ENCODE measurements around the gene GPR160. TPM values are rescaled to one million over a fixed set of nuclear protein-coding genes. Genes with fewer than 3 reads are reported as not detected.

The GPR160 gene
- total RNA-seq, 1 experiment from 2014 or later, result 16.1 TPM

- Mint-ChIP-seq H3K4me1 (ENCODE audit: low read depth, unreplicated experiment) (peaks cover 6% of the 10 kb centered on the region), H3K36me3 (ENCODE audit: insufficient read depth, unreplicated experiment) (no peaks in the 10 kb centered on the region), H3K27me3 (ENCODE audit: insufficient read depth, unreplicated experiment) (no peaks in the 10 kb centered on the region), H3K27ac (ENCODE audit: unreplicated experiment) (no peak overlapping the region), H3K9me3 (ENCODE audit: unreplicated experiment) (no peaks in the 10 kb centered on the region), H3K4me3 (ENCODE audit: unreplicated experiment) (no peak overlapping the region)
- intact Hi-C loops (cut with micrococcal nuclease; ENCODE audit: unreplicated experiment), result no loop called here
- ChIA-PET CTCF (no interaction called here), POLR2A (no interaction called here)
- DNase-seq, result no peak
- no peak for TF ChIP-seq CTCF (IDR thresholded peaks at IDR 0.05; ENCODE audit: insufficient read depth in 1 of 2, low read depth in 1 of 2, low read length in 1 of 2, severe bottlenecking in 1 of 2, unreplicated experiment in 1 of 2)
- BruUV-seq (replicated peaks), result no TSS peak
- Histone ChIP-seq H3K9me3 (no peaks in the 10 kb centered on the region), H3K4me1 (peaks cover 8% of the 10 kb centered on the region), H3K36me3 (ENCODE audit: control insufficient read depth, insufficient read depth, low read length) (no peaks in the 10 kb centered on the region), H3K27me3 (replicated peaks; ENCODE audit: control insufficient read depth, insufficient read depth, low read length) (no peaks in the 10 kb centered on the region), H3K4me3 (ENCODE audit: low read depth, low read length) (no peak overlapping the region)
Measured at GRCh38 chr3:170050753-170051152, 13.0 kb downstream of the GPR160 start.

GRCh38 chr3:170052398-170052797, 14.6 kb downstream of the GPR160 start:
- no TSS peak for BruUV-seq (replicated peaks)
- intact Hi-C loops (cut with micrococcal nuclease; ENCODE audit: unreplicated experiment), result no loop called here
- Mint-ChIP-seq H3K4me1 (ENCODE audit: low read depth, unreplicated experiment) (no peaks in the 10 kb centered on the region), H3K9me3 (ENCODE audit: unreplicated experiment) (no peaks in the 10 kb centered on the region), H3K4me3 (ENCODE audit: unreplicated experiment) (no peak overlapping the region), H3K27ac (ENCODE audit: unreplicated experiment) (no peak overlapping the region), H3K27me3 (ENCODE audit: insufficient read depth, unreplicated experiment) (no peaks in the 10 kb centered on the region), H3K36me3 (ENCODE audit: insufficient read depth, unreplicated experiment) (no peaks in the 10 kb centered on the region)
- Histone ChIP-seq H3K36me3 (ENCODE audit: control insufficient read depth, insufficient read depth, low read length) (no peaks in the 10 kb centered on the region), H3K27me3 (replicated peaks; ENCODE audit: control insufficient read depth, insufficient read depth, low read length) (no peaks in the 10 kb centered on the region), H3K4me3 (ENCODE audit: low read depth, low read length) (no peak overlapping the region), H3K4me1 (no peaks in the 10 kb centered on the region), H3K9me3 (no peaks in the 10 kb centered on the region)
- CTCF ChIA-PET, result no interaction called here
- DNase-seq, result no peak
- TF ChIP-seq CTCF (IDR thresholded peaks at IDR 0.05; ENCODE audit: insufficient read depth in 1 of 2, low read depth in 1 of 2, low read length in 1 of 2, severe bottlenecking in 1 of 2, unreplicated experiment in 1 of 2), result no peak
- POLR2A ChIA-PET, result no interaction called here

- peak; percentile 26 to 45 for TF ChIP-seq CTCF (IDR thresholded peaks at IDR 0.05; ENCODE audit: insufficient read depth in 1 of 2, low read depth in 1 of 2, low read length in 1 of 2, severe bottlenecking in 1 of 2, unreplicated experiment in 1 of 2)
- H3K4me1 Mint-ChIP-seq (ENCODE audit: low read depth, unreplicated experiment), result no peaks in the 10 kb centered on the region
- H3K36me3 Mint-ChIP-seq (ENCODE audit: insufficient read depth, unreplicated experiment), result no peaks in the 10 kb centered on the region
- POLR2A ChIA-PET, result no interaction called here
- H3K9me3 Mint-ChIP-seq (ENCODE audit: unreplicated experiment), result no peaks in the 10 kb centered on the region
- H3K27me3 Mint-ChIP-seq (ENCODE audit: insufficient read depth, unreplicated experiment), result no peaks in the 10 kb centered on the region
- DNase-seq, result no peak
- CTCF ChIA-PET, result interaction anchor here (0.8 kb wide), 1 partner anchor 124 kb away, joined by 4 read pairs; no protein-coding TSS in a partner anchor
- Histone ChIP-seq H3K27me3 (replicated peaks; ENCODE audit: control insufficient read depth, insufficient read depth, low read length) (no peaks in the 10 kb centered on the region), H3K4me1 (no peaks in the 10 kb centered on the region), H3K36me3 (ENCODE audit: control insufficient read depth, insufficient read depth, low read length) (no peaks in the 10 kb centered on the region), H3K9me3 (no peaks in the 10 kb centered on the region), H3K4me3 (ENCODE audit: low read depth, low read length) (no peak overlapping the region)
- intact Hi-C loops (cut with micrococcal nuclease; ENCODE audit: unreplicated experiment), result loop anchor here (1.0 kb wide), 1 partner anchor 191 kb away; no protein-coding TSS in a partner anchor
- H3K4me3 Mint-ChIP-seq (ENCODE audit: unreplicated experiment), result no peak overlapping the region
- H3K27ac Mint-ChIP-seq (ENCODE audit: unreplicated experiment), result no peak overlapping the region
- no TSS peak for BruUV-seq (replicated peaks)
Measured at GRCh38 chr3:170054204-170054603, 16.4 kb downstream of the GPR160 start.

Data from Caco-2 (cell line).